GM21526 (cell line): Measurements from ENCODE around the gene NIPBL.
"Not testable (repeated sequence)": the region's sequence is repeated elsewhere in the genome, so short reads cannot be mapped to it uniquely, and the experiment has no call there.

Experiments used
- ATAC-seq: cut with Tn5 transposase; IDR thresholded peaks from one replicate; pipeline ENCODE4 v1.9.1; 2021; ENCODE audit warnings: moderate library complexity; ENCODE audit not compliant: unreplicated experiment, low FRiP score

NIPBL gene

DNA sequence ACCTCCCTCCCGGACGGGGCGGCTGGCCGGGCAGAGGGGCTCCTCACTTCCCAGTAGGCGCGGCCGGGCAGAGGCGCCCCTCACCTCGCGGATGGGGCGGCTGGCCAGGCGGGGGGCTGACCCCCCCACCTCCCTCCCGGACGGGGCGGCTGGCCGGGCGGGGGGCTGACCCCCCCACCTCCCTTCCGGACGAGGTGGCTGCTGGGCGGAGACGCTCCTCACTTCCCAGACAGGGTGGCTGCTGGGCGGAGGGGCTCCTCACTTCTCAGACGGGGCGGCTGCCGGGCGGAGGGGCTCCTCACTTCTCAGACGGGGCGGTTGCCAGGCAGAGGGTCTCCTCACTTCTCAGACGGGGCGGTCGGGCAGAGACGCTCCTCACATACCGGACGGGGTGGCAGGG lies 136.6 kb downstream of the NIPBL start:
- not testable (repeated sequence) for ATAC-seq

DNA sequence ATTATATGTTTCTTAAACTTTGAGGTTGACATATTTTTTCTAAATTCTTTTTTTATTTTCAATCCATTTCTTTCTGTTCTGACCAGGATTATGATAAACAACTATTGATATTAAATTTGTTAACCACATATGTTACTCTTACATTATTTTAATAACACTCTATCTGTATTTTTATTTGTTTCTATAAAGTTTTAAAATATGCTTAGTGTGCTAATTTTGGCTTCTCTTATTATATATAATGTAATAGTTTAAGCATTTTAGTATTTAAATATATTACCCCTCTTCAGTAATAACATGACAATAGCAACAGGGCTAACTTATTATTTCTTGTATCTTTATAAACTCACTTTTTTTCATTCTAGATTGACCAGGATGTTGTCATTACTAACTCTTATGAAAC lies 137.8 kb downstream of the NIPBL start:
- ATAC-seq: no peak

DNA sequence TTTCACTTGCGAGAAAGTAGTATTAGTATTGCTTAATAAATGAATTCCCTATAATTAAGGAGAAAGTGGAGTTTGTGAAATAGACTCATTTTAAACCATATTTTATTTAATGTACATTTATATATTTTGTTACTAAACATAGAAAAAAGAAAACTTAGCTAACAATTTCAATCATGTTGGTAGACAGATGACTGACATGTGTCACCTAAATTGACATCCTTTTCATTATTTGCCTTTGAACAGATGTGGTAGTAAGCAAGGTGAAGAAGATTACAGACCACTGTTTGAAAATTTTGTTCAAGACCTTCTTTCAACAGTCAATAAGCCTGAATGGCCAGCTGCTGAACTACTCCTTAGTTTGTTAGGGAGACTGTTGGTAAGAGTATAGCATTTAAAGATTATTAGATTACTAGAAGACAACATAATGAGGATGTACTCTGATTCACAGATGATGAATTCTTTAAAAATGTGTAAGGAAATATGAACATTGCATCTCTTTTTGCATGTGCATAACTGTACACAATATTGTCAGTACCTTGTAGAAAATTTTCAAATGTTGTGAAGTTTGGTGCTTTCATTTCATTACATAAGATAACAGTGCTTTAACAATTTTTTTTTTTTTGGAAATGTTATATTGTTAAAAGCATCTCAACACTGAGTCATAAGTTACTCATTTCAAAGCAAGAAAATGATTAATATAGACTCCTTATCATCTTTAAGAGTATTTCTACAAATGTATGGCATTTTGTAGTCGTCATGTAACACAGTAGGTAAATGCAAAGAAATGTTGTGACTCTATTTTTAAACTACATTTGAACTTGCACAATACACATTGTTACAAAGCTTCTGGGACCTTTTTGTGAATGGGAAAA lies 139.5 kb downstream of the NIPBL start:
- ATAC-seq: no peak

DNA sequence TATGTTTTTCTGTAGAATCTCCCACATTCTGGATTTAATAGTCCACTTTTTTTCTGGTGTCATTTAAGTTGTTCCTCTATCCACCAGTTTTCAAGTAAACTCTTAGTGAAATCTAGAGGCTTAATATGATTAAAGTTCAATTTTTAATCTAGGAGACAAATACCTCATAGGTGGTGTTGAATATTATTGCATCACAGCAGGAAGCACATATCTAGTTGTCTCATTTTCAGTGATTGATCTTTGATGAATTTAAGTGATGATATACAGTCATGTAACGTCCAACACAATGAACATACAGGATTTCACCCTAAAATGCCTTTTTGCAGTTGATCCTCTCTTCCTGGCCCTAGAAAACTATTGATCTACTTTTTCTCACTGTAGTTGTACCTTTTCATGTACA lies 152.3 kb downstream of the NIPBL start:
- ATAC-seq: no peak

GRCh38 chr5:37029436-37029835 lies 152.9 kb downstream of the NIPBL start:
- no peak for ATAC-seq

DNA sequence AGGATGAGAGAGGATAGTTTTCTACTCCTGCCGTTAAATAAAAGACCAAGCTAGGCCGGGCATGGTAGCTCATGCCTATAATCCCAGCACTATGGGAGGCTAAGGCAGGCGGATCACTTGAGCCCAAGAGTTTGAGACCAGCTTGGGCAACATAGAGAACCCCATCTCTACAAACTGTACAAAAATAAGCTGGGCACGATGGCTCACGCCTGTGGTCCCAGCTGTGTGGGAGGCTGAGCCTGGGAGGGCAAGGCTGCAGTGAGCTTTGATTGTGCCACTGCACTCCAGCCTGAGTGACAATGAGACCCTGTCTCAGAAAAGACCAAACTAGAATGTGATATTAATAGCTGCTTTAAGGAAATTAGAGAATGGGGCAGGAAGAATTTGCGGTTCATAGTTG lies 158.4 kb downstream of the NIPBL start:
- ATAC-seq: no peak

DNA sequence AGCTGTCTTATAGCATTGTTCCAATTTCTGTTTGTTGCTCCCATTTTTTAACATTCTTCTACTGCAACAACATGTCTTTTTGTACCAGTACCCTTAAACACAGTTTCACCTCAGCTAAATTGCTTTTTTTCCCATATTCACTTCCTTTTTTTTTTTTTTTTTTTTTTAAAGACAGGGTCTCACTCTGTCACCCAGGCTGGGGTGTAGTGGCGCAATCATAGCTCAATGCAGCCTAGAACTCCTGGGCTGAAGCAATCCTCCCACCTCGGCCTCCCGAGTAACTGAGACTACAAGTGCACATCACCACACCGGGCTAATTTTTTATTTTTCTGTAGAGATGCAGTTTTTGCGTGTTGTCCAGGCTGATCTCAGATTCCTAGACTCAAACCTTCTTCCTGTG lies 161.3 kb downstream of the NIPBL start:
- ATAC-seq: no peak

- ATAC-seq: no peak
These were observed 163.3 kb downstream of the NIPBL start for GRCh38 chr5:37039824-37040223.

- no peak for ATAC-seq
These were observed 167.1 kb downstream of the NIPBL start for GRCh38 chr5:37043693-37044092.

GRCh38 chr5:37044120-37044519 lies 167.6 kb downstream of the NIPBL start:
- no peak for ATAC-seq

DNA sequence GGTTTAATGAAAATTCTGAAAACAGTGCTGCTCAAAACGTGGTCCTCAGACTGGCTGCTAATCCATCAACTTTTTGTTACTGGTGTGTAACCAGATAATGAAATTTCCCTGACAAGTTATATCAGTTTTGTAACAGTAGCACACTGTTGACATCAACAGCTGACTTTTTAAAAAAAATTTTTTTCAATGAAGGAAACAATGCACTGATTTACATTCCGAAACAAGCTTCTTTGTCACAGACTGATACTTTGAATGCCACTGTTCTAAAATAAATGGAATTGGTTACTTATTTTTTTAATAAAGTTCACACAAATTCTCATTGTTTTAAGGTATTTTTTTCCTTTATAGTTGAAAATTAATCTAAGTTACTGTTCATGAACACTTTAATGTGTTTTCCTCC lies 169.1 kb downstream of the NIPBL start:
- no peak for ATAC-seq

GRCh38 chr5:37047947-37048346 lies 171.4 kb downstream of the NIPBL start:
- no peak for ATAC-seq

DNA sequence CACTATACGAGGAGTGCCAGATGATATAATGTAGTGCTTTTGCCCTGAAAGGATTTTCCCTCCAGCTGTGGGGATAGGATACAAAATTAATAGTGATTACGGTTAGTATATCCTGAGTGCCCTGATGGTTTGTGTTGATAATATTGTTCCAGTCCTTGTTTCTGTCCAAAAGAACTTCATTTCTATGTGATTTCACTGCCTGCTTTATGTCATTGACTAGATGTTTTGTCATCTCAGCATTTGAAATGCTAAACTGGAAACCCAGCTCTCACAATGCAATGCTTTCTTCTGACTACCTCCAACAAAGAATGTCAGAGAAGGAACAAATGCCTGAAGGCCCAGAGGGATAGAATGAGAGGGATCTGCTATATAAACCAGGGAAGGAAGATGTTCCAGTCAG lies 177.8 kb downstream of the NIPBL start:
- ATAC-seq: no peak

GRCh38 chr5:37055383-37055990 lies 178.9 kb downstream of the NIPBL start:
- no peak for ATAC-seq

- no peak for ATAC-seq
These were observed 180.2 kb downstream of the NIPBL start for GRCh38 chr5:37056762-37057161.

- no peak for ATAC-seq
These were observed 183.5 kb downstream of the NIPBL start for GRCh38 chr5:37060030-37060429.

GRCh38 chr5:37063739-37064138 lies 187.2 kb downstream of the NIPBL start:
- no peak for ATAC-seq

GRCh38 chr5:37064442-37064841 lies 187.9 kb downstream of the NIPBL start:
- no peak for ATAC-seq

- no peak for ATAC-seq
These were observed 194.9 kb downstream of the NIPBL start for GRCh38 chr5:37071487-37071886.

GRCh38 chr5:37071901-37072581 lies 195.5 kb downstream of the NIPBL start:
- ATAC-seq: no peak

DNA sequence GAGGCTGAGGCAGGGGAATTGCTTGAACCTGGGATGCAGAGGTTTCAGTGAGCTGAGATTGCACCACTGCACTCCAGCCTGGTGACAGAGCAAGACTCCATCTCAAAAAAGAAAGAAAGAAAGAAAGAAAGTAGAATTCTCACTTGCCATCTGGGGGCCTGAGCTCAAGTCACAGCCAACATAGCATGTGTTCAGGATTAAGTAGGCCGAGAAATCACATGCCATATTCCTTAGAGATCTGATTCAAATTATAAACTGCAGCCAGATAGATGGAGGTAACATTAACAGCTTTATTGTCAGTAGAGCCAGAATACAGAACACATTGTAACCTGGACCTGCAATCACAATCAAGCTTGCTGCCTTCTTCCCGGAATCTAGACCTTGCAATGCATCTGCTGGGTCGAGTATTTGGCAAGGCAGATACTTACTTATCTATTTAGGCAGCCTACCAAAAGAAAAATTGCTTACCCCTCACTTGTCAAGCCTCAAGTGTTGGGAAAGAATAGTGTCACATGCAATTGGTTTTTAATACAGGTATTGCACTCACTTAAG lies 198.9 kb downstream of the NIPBL start:
- ATAC-seq: no peak
